Measurements from ENCODE around the gene LRP1B. TPM values are rescaled to one million over a fixed set of nuclear protein-coding genes. Genes with fewer than 3 reads are reported as not detected.

Gene LRP1B
- total and polyA plus RNA-seq, 2 of the 8 experiments (the other 6 are each of a cell fraction or from before 2014, with no cell fraction given) = 0.03 TPM; not detected in 1

GRCh38 chr2:140308706-140309105 lies 1822.1 kb downstream of the LRP1B start:
- no peak overlapping the region for H3K23ac ChIP-seq (ENCODE audit: insufficient read length)
- no peaks in the 10 kb centered on the region for H3K27me3 ChIP-seq (replicated peaks in 1 of 4; ENCODE audit: control insufficient read depth in 3 of 4, extremely low read depth in 1 of 4, insufficient read depth in 3 of 4, low read length in 3 of 4)
- no peak overlapping the region for H2BK120ac ChIP-seq (replicated peaks; ENCODE audit: low read depth, low read length)
- no peak overlapping the region for H3K56ac ChIP-seq (replicated peaks; ENCODE audit: insufficient read length, low read depth, low read length)
- H2BK20ac ChIP-seq (ENCODE audit: low read length) = no peak overlapping the region
- no peak overlapping the region for H4K91ac ChIP-seq (replicated peaks; ENCODE audit: insufficient read length, low read length)
- H3K4me1 ChIP-seq (replicated peaks in 1 of 4; ENCODE audit: control insufficient read depth in 3 of 4, insufficient read depth in 4 of 4, low read length in 3 of 4) = no peaks in the 10 kb centered on the region
- no peak overlapping the region for H2AK5ac ChIP-seq (ENCODE audit: low read depth, low read length)
- H3K18ac ChIP-seq (ENCODE audit: extremely low read depth, low read length) = no peak overlapping the region
- no peak overlapping the region for H4K5ac ChIP-seq (ENCODE audit: insufficient read length, low read depth, low read length)
- H3K79me2 ChIP-seq (ENCODE audit: control insufficient read depth in 1 of 2, insufficient read depth in 2 of 2, low read length in 2 of 2) = no peaks in the 10 kb centered on the region
- no peak overlapping the region for H4K8ac ChIP-seq (ENCODE audit: extremely low read depth, insufficient read depth, low read length)
- H3K4ac ChIP-seq (replicated peaks; ENCODE audit: insufficient read length, low read depth, low read length) = no peak overlapping the region
- no peak overlapping the region for H3K14ac ChIP-seq (ENCODE audit: insufficient read length)
- H3K23me2 ChIP-seq (ENCODE audit: low read depth, low read length) = no peaks in the 10 kb centered on the region
- no peak overlapping the region for H3K4me2 ChIP-seq (ENCODE audit: insufficient read depth in 1 of 2, low read depth in 2 of 2, low read length in 2 of 2)
- H2BK12ac ChIP-seq (ENCODE audit: low read depth, low read length) = no peak overlapping the region
- no peaks in the 10 kb centered on the region for H3K36me3 ChIP-seq (ENCODE audit: control insufficient read depth in 2 of 4, insufficient read depth in 4 of 4, low read length in 3 of 4)
- H2AFZ ChIP-seq (ENCODE audit: low read length) = no peak overlapping the region
- no peak overlapping the region for H2BK15ac ChIP-seq (ENCODE audit: low read length)
- no peak overlapping the region for H3K9ac ChIP-seq (replicated peaks in 1 of 4; ENCODE audit: extremely low read depth in 1 of 4, low read depth in 3 of 4, low read length in 3 of 4)
- H3K9me3 ChIP-seq (ENCODE audit: insufficient read depth in 2 of 2, low read depth in 1 of 2, low read length in 1 of 2) = no peaks in the 10 kb centered on the region
- FAIRE-seq (no peak), DNase-seq (ENCODE audit: low read depth in 1 of 2, low spot score in 2 of 2) (no peak)
- ChIA-PET POLR2A (ENCODE audit: partially characterized antibody) (no interaction called here), CTCF (ENCODE audit: partially characterized antibody) (no interaction called here)
- H4K20me1 ChIP-seq (replicated peaks in 1 of 2; ENCODE audit: control insufficient read depth in 1 of 2, insufficient read depth in 2 of 2, low read length in 2 of 2) = no peaks in the 10 kb centered on the region
- no peaks in the 10 kb centered on the region for H3K79me1 ChIP-seq (ENCODE audit: low read depth, low read length)
- H3K27ac ChIP-seq (ENCODE audit: low read depth, low read length) = no peak overlapping the region
- H2BK5ac ChIP-seq (ENCODE audit: low read depth, low read length) = no peak overlapping the region
- H3K4me3 ChIP-seq (ENCODE audit: extremely low read depth in 1 of 4, insufficient read depth in 2 of 4, low read depth in 3 of 4, low read length in 4 of 4) = no peak overlapping the region
- TF ChIP-seq EP300 (IDR thresholded peaks at IDR 0.05; ENCODE audit: borderline replicate concordance in 1 of 2, low read depth in 2 of 2, low read length in 2 of 2) (no peak), SRF (IDR thresholded peaks at IDR 0.05; ENCODE audit: low read depth, low read length) (no peak), TAF7 (optimal IDR thresholded peaks at IDR 0.05; ENCODE audit: borderline replicate concordance, low read depth, low read length) (no peak), JUN (IDR thresholded peaks at IDR 0.05; ENCODE audit: low read depth, low read length) (no peak), NRF1 (IDR thresholded peaks at IDR 0.05; ENCODE audit: low read depth, low read length) (no peak), BRCA1 (IDR thresholded peaks at IDR 0.05; ENCODE audit: low read depth, low read length) (no peak), CHD1 (IDR thresholded peaks at IDR 0.05; ENCODE audit: low read depth, low read length) (no peak), MAX (IDR thresholded peaks at IDR 0.05) (no peak), ZNF274 (IDR thresholded peaks at IDR 0.05; ENCODE audit: borderline replicate concordance, extremely low read depth, low read length) (no peak), FOSL1 (IDR thresholded peaks at IDR 0.05; ENCODE audit: insufficient read depth, low read depth, low read length) (no peak), TBP (IDR thresholded peaks at IDR 0.05; ENCODE audit: low read depth, low read length) (no peak), CBX5 (IDR thresholded peaks at IDR 0.05; ENCODE audit: low read depth, low read length) (no peak), SUZ12 (IDR thresholded peaks at IDR 0.05; ENCODE audit: low read length) (no peak), USF2 (IDR thresholded peaks at IDR 0.05; ENCODE audit: low read length) (no peak), SP4 (IDR thresholded peaks at IDR 0.05; ENCODE audit: low read length) (no peak)

All from H1 (cell line).